ENCODE data around the gene TXNDC2. TPM values are rescaled to one million over a fixed set of nuclear protein-coding genes. Genes with fewer than 3 reads are reported as not detected.
A peak's percentile ranks its signal among the peaks of the same experiment; 100 is the strongest.

TXNDC2 gene
- total RNA-seq, 1 experiment from 2014 or later: 0.06 TPM

DNA sequence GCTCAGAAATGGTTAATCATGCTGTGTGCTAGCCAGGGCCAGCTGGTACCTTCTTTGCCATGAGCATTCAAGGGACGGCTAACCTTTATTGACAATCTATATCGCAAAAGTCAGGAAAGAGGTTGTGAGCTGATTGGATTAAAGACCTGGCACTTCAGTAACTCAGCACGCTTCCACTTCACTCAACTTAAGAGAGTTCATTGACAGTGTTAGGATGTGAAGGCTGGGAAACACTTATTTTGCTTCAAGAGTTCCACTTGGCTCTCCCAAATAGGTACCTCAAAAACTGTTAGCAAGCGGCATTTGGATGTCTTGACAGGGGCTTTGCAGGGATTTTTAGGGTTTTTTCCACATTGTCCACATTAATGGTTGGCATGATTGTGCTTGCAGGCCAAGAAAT is 25.1 kb upstream of the TXNDC2 start:
- no peak for DNase-seq (ENCODE audit: low read depth)

- no peak for DNase-seq (ENCODE audit: low read depth)
Measured at GRCh38 chr18:9861157-9861556, 24.6 kb upstream of the TXNDC2 start.

- DNase-seq (ENCODE audit: low read depth): no peak
Measured at GRCh38 chr18:9861933-9862332, 23.8 kb upstream of the TXNDC2 start.

GRCh38 chr18:9862686-9863085 is 23.1 kb upstream of the TXNDC2 start:
- DNase-seq (ENCODE audit: low read depth): no peak

GRCh38 chr18:9863282-9863681 is 22.5 kb upstream of the TXNDC2 start:
- DNase-seq (ENCODE audit: low read depth): no peak

GRCh38 chr18:9865764-9866490 is 19.8 kb upstream of the TXNDC2 start:
- DNase-seq (ENCODE audit: low read depth): no peak

- DNase-seq (ENCODE audit: low read depth): no peak
Measured at GRCh38 chr18:9866627-9867026, 19.1 kb upstream of the TXNDC2 start.

GRCh38 chr18:9867071-9867594 is 18.6 kb upstream of the TXNDC2 start:
- DNase-seq (ENCODE audit: low read depth): no peak

- DNase-seq (ENCODE audit: low read depth): peak; percentile 15
Measured at GRCh38 chr18:9868857-9869714, 16.7 kb upstream of the TXNDC2 start.

DNA sequence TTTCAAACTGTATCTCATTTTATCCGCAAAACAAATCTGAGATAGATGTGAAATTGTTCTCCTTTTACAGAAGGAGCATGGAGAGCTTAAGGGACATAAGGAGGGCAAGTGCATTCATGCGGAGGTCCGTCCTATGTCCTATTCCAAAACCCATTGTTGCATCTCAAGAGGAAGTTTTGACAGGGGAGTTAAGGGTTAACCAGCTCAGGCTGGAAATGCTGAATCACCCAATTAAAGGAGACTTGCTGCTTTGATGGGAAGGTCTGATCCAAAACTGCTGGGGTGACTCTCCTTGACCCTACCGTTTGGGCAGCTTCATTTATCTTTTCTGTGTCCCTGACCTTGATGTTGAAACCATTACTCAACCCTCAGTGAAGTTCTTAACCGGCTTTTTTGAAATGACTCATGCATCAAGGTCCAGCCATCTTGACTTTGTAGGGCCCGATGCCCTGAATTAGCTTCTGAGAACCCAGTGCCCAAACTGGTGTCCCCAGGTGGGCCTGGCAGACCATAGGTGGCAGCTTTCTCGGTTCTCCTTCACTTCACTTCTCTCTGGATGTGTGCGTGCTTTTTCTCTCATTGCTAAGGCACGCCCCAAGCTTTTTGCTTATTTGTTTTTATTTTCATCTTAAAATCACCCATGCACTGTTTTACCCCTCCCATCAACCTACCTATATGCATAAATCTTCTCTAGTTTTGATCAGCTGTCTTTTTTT is 15.9 kb upstream of the TXNDC2 start:
- DNase-seq (ENCODE audit: low read depth): peak; percentile 23

GRCh38 chr18:9870431-9871008 is 15.3 kb upstream of the TXNDC2 start:
- DNase-seq (ENCODE audit: low read depth): no peak

- no peak for DNase-seq (ENCODE audit: low read depth)
Measured at GRCh38 chr18:9871244-9871746, 14.5 kb upstream of the TXNDC2 start.

- DNase-seq (ENCODE audit: low read depth): no peak
Measured at GRCh38 chr18:9872823-9873222, 12.9 kb upstream of the TXNDC2 start.

DNA sequence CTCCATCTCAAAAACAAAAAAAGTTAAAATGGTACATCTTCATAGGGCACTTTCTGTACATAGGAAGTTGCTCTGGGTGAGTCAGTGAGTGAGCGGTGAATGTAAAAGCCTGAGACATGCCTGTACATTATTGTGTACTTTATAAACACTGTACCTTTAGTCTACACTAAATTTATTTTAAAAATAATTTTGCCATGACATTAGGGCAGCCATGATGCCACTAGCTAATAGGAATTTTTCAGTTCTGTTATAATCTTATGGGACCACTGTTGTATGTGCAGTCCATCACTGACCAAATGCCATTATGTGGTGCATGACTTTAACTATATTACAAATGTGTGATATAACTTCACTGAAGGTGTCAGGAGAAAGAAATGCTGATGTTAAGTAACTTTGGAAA is 11.0 kb upstream of the TXNDC2 start:
- peak; percentile 14 for DNase-seq (ENCODE audit: low read depth)

- no peak for DNase-seq (ENCODE audit: low read depth)
Measured at GRCh38 chr18:9876212-9876866, 9.4 kb upstream of the TXNDC2 start.

DNA sequence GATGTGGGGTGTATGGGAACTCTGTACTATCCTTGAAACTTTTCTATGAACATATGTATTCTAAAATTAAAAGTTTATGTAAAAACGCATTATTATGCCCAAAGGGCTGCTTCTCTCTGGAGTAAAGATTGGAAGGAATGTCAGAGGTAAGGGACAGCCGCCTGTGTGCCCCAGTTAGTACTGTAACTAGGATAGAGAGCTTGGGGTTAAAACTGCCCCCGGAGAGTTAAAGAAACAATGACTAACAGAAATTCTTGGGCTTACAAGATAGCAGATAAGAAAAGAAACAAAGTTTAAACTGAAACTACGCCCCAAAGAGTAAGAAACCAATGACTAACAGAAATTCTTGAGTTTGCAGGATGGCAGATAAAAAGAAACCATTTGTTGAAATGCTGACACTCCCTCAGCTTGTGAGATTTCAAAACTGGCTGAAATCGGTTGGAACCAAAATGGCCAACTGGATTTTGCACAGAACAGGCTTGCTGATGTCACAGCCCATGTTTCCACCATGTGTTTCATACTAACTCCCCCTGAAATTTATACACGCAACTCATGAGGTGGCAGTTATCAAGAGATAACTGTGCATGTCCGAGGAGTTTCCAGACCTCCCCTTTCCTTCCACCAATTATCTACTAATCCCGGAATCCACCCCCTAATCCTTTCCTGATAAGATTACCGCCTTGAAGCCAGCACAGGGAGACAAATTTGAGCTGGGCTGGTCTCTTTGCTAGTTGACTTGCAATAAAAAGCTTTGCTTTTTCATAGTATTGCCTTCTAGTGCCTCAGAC is 8.7 kb upstream of the TXNDC2 start:
- peak; percentile 82 for DNase-seq (ENCODE audit: low read depth)

DNA sequence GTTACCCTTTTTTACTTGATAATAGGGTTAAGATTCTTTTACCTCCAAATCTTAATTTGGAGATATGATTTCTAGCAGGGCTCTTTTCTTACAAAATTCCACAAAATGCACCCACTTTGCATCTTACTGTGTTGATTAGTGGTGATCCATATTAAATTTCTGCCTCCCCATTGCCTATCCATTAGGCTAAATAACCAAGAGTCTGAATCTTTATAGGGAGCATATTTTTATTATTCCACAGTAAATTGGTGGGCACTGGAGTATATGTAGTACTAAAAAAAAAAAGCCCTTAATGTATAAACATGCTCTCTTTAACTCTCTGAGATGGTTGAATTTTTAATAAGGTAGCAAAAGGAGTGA is 8.1 kb upstream of the TXNDC2 start:
- DNase-seq (ENCODE audit: low read depth): no peak

DNA sequence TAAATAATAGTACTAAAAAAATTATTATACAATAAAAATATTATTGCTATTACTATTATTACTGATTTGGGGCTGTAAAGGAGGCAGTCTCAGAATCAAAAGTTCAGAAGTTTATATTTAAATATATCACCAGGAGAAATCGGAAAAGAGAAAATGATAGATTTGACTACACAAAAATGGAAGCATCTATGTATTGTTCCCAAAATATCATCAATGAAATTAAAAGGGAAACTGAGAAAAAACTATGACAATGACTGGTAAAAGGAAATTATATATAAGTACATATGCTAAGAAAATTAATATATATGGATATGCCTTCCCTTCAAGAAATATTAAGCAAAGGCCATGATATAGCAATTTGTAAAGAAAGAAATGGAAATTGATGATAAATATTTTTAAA is 7.7 kb upstream of the TXNDC2 start:
- DNase-seq (ENCODE audit: low read depth): no peak

DNA sequence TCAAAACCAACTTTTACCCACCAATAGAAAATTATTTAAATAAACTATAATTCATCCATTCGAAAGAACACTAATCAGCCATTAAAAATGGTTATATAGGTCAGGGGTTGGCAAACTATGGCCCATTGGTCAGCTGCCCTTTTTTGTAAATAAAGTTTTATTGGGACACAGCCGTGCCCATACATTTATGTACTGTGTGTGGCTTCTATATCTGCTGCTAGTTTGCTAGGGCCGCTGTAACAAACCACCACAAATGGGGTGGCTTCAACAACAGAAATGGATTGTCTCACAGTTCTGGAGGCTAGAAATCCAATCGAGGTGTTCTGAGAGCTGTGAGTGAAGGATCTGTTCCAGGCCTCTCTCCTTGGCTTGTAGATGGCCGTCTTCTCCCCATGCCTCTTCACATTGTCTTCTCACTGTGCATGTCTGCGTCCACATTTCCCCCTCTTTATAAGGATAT is 7.0 kb upstream of the TXNDC2 start:
- no peak for DNase-seq (ENCODE audit: low read depth)

DNA sequence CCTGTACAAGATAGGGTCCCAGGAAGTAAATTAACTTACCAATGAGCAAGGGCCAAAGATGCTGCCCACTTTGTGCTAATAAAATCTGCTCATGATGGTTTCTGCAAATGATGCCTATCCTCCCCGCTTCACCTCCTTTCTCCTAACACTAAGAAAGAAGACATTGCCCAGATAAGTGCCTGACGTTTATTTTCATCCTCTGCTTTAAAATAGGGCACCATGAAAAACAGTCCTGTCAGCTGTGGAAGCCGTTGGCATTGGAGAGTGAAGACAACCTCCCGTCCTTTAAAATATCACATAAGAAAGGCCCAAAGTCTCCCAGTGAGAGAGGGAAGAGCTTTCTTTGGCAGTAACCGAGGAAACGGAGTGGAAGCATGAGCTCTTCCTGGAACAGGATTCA is 1.7 kb upstream of the TXNDC2 start:
- DNase-seq (ENCODE audit: low read depth): no peak
